ENCODE data around the gene CCDC88B.

GRCh38 chr11:64291752-64292459, 48.1 kb upstream of the CCDC88B start:
- TF ChIP-seq, protein P1, sequence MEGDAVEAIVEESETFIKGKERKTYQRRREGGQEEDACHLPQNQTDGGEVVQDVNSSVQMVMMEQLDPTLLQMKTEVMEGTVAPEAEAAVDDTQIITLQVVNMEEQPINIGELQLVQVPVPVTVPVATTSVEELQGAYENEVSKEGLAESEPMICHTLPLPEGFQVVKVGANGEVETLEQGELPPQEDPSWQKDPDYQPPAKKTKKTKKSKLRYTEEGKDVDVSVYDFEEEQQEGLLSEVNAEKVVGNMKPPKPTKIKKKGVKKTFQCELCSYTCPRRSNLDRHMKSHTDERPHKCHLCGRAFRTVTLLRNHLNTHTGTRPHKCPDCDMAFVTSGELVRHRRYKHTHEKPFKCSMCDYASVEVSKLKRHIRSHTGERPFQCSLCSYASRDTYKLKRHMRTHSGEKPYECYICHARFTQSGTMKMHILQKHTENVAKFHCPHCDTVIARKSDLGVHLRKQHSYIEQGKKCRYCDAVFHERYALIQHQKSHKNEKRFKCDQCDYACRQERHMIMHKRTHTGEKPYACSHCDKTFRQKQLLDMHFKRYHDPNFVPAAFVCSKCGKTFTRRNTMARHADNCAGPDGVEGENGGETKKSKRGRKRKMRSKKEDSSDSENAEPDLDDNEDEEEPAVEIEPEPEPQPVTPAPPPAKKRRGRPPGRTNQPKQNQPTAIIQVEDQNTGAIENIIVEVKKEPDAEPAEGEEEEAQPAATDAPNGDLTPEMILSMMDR (IDR thresholded peaks at IDR 0.05), result no peak
- no peak for TF ChIP-seq ZFX (IDR thresholded peaks at IDR 0.05; ENCODE audit: borderline replicate concordance)

Data from 22Rv1 (cell line).